ENCODE measurements around the gene PRXL2A.

PRXL2A gene

GRCh38 chr10:80460399-80461207 lies 52.3 kb downstream of the PRXL2A start:
- TF ChIP-seq MAX (IDR thresholded peaks at IDR 0.05; ENCODE audit: low read depth, low read length) (no peak), CTCF (IDR thresholded peaks at IDR 0.05; ENCODE audit: low read depth, low read length) (no peak), POLR2A (IDR thresholded peaks at IDR 0.05; ENCODE audit: extremely low read depth, insufficient read length) (no peak), MYC (IDR thresholded peaks at IDR 0.05; ENCODE audit: low read depth, low read length) (no peak)
- H3K4me3 ChIP-seq (ENCODE audit: low read depth, low read length) = no peak overlapping the region
- peak; percentile 56 for DNase-seq (ENCODE audit: low read depth)

- no peak overlapping the region for H3K4me3 ChIP-seq (ENCODE audit: low read depth, low read length)
- no peak for TF ChIP-seq MYC (IDR thresholded peaks at IDR 0.05; ENCODE audit: low read depth, low read length)
- no peak for TF ChIP-seq MAX (IDR thresholded peaks at IDR 0.05; ENCODE audit: low read depth, low read length)
- no peak for TF ChIP-seq POLR2A (IDR thresholded peaks at IDR 0.05; ENCODE audit: extremely low read depth, insufficient read length)
- no peak for TF ChIP-seq CTCF (IDR thresholded peaks at IDR 0.05; ENCODE audit: low read depth, low read length)
- peak; percentile 66 for DNase-seq (ENCODE audit: low read depth)
These were observed 53.1 kb downstream of the PRXL2A start for GRCh38 chr10:80461208-80462183.

- no peak for DNase-seq (ENCODE audit: low read depth)
- H3K4me3 ChIP-seq (ENCODE audit: low read depth, low read length) = no peak overlapping the region
- TF ChIP-seq MYC (IDR thresholded peaks at IDR 0.05; ENCODE audit: low read depth, low read length) (no peak), POLR2A (IDR thresholded peaks at IDR 0.05; ENCODE audit: extremely low read depth, insufficient read length) (no peak), MAX (IDR thresholded peaks at IDR 0.05; ENCODE audit: low read depth, low read length) (no peak), CTCF (IDR thresholded peaks at IDR 0.05; ENCODE audit: low read depth, low read length) (no peak)
These were observed 54.1 kb downstream of the PRXL2A start for GRCh38 chr10:80462299-80462980.

GRCh38 chr10:80462981-80463741 lies 54.8 kb downstream of the PRXL2A start:
- no peak for TF ChIP-seq POLR2A (IDR thresholded peaks at IDR 0.05; ENCODE audit: extremely low read depth, insufficient read length)
- no peak for TF ChIP-seq MYC (IDR thresholded peaks at IDR 0.05; ENCODE audit: low read depth, low read length)
- TF ChIP-seq CTCF (IDR thresholded peaks at IDR 0.05; ENCODE audit: low read depth, low read length) = no peak
- TF ChIP-seq MAX (IDR thresholded peaks at IDR 0.05; ENCODE audit: low read depth, low read length) = no peak
- H3K4me3 ChIP-seq (ENCODE audit: low read depth, low read length) = no peak overlapping the region
- DNase-seq (ENCODE audit: low read depth) = peak; percentile 57

GRCh38 chr10:80463868-80464267 lies 55.5 kb downstream of the PRXL2A start:
- no peak for TF ChIP-seq MYC (IDR thresholded peaks at IDR 0.05; ENCODE audit: low read depth, low read length)
- TF ChIP-seq CTCF (IDR thresholded peaks at IDR 0.05; ENCODE audit: low read depth, low read length) = no peak
- H3K4me3 ChIP-seq (ENCODE audit: low read depth, low read length) = no peak overlapping the region

More at GRCh38 chr10:80463868-80464267, 55.5 kb downstream of the PRXL2A start:
- DNase-seq (ENCODE audit: low read depth) = no peak
